CD4-positive, alpha-beta T cell treated with Interferon alpha-2 for 1 hour (primary cell): ENCODE measurements around the gene HUWE1.

Experiments used
- DNase-seq, 2 donors: peaks; one replicate each; pipeline ENCODE4 v3.0.0-alpha.2; 2020 to 2022

HUWE1 gene

DNA sequence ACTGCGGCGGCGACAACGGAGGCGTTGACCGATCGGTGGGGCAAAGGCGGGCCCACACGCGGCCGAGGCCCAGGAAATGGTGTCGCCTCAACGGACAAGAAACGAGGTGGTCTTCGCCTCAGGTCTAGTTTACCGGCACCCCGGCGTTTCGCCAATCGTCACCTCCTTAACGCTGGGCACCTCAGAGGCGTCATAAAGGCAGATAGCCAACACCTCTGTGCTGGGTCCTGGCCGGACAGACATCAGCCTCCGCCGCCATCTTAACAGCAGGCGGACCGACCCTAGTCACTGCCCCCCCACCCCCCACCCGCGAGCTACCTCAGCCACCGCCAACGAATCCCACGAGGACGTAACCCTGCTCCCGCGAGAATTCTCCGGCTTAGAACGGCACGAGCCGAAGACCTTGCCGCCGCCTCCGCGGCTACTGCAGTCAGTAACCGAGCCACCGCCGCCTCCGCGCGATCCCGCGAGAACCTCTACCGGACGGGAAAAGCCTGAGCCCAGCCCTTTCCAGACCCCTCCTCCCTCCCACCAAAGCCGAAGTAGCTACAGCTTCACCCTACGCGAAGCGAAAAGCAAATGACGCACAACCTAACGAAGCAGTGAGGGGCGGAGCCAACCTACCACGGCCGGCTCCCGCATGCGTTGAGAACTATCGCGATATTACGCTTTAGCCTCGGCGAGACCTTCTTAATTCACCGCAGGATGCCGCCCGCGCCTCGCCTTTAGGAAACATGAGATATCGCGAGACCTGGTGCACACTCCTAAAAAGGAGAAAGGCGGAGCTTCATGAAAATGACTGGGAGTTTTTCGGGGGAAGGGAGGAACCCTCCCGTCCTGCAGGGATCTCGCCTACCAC, 2.7 kb downstream of the HUWE1 start:
- DNase-seq, result peak; percentile 95 to 96

DNA sequence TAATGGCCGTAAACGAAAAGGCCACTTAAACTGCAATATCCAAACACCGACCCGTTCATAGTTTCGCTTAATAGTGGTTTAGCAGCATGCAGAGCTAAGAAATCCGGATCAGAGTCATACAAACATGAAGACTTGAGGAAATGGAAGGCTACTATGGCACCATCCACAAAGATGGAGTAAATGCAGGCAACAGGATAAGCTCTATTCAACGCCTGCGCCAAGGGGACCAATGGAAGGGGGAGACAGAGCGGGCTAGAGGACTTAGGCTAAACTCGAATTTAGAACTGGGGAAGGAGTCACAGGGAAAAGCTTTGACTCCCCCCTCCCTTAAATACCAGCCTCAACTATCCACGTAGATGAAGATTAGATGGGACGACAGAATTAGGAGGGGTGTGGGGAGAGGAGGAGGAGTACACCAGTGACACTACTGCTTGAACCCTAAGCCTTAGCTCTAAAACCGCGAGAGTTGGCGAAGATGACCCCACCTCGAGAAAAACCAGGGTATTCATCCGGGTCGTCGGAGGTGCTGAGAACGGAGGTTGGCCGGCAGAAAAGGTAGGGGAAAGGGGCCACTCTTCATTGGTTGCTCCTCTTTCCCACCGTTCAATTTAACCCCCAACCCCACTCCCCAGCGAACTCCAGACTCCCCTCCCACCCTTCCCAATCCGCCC, 3.5 kb downstream of the HUWE1 start:
- DNase-seq, result peak; percentile 34 to 64

DNA sequence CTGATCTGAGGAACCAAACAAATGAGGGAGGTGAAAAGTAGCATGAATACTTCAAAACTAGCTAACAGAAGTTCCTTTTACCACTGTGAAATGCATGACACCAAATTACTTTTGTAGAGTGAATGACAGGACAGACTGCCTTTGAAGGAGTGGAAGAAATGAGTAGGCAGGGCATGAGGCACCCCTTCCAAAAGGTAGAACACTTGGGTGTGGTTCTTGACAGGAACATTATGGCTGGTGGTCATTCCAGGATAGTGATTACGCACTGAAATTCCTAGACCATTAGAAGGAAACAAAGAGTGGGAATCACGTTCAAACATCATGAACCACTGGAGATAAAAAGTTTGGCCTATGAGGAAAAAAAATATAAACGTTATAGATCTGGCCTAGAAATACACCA, 4.9 kb downstream of the HUWE1 start:
- no peak for DNase-seq

DNA sequence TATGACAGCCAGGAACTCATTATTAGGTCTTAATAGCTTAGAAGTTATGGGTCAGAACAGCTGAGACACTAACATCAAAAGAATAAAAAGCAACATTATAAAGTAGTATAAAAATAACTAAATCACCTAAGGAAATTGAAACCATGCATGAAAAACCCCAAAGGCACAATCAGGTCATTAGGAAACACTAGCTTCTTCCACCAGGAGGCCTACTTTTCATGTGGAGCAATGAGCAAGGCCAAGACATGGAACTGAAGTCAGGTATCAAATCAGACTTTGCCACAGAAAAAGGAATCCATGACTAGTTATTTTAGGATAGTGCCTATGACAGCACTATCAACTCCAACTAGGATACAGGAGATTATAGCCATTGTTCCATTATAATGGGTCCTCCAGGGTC, 7.9 kb downstream of the HUWE1 start:
- DNase-seq, result peak in 1 of 2 donors; percentile 50

DNA sequence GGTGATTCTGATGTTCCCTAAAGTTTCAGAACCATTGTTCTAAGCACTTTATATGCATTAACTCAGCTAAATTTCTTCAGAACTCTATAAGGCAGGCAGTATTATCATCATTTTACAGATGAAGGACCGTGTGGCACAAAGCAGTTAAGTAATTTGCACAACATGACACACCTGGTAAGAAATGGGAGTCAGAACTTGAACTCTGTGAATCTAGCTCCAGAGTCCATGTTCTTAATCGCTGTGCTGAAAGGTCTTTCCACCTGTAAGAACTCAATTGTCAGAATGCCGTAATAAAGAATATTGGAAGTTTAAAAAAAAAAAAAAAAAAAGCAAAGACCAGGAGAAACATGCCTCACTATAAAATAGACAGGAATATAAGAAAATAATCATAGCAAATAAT, 9.2 kb downstream of the HUWE1 start:
- no peak for DNase-seq

DNA sequence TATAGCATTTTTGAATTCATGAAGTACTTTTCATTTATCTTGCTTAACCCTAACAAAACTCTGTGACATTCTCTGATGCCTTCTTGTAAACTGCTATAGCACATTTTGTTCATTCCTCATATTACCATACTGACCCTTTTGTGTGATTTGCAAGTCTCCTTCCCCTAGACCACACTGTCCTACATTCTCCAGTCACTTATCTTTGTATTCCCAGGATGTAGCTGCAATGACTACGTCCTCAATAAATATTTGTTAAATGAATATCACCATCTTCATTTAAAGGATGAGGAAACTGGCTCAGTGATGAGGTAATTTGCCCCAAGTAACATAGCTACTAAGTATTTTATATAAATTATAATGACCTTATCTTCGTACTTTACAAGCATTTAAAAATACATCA, 11.9 kb downstream of the HUWE1 start:
- no peak for DNase-seq

DNA sequence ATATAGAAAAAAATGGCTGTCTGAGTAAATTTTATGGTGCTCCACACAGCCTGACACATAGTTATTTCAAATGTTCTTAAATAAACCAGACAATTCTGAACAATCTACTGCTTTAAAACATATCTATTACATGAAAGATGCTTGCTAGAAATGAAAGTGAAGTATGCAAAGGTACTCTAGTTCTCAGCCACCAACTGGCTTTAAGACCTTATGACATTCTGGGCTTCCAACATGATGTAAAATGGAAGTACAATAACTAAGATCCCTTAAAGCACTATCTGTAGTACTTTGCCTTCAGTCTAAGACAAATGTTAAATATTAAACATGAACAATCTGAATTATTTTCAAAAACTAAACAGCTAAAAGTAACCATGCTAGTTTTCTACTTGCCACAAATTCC, 17.3 kb downstream of the HUWE1 start:
- no peak for DNase-seq

DNA sequence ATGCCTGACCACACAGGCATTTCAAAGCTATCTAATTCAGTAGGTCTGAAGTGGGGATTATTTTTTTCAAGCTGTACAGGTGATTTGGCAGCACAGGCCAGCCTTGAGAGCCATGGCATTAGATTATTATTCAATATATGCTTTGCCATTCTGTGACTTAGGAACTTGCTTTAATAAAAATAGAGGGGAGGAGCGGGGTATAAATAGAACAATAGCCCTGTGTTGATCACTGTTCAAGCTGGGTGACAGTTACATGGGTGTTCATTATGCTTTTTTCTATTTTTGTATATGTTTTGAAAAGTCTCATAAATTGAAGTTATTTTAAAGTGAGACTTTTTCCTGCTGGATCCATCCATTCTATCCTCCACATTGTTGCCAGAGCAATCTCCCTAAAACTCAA, 20.3 kb downstream of the HUWE1 start:
- no peak for DNase-seq

DNA sequence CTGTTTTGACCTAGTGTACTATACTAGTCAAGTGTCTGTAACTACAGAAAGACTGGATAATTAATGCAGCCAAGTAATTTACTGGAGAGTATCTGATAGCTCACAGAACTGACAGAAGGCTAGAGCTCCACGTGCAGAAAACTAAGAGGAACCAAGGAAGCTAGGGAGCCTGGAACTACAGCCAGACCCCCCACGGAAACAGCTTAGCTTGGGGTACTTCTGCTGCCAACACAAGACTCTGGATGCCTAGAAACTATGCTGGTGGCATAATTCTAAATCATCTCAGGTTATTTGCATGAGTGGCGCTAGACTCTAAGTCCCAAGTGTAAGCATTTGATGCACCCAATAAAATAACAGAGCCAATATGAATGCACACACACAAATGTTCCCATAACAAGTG, 26.5 kb downstream of the HUWE1 start:
- no peak for DNase-seq

DNA sequence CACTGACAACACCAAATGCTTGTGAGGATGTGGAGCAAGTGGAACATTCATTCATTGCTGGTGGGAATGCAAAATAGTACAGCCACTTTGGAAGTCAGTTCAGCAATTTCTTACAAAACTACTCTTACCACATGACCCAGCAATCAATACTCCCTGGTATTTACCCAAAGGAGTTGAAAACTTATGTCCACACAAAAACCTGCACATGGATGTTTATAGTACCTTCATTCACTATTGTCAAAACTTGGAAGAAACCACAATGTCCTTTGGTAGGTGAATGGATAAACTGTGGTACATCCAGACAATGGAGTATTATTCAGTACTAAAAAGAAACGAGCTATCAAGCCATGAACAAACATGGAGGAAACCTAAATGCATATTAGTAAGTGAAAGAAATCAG, 27.5 kb downstream of the HUWE1 start:
- no peak for DNase-seq

DNA sequence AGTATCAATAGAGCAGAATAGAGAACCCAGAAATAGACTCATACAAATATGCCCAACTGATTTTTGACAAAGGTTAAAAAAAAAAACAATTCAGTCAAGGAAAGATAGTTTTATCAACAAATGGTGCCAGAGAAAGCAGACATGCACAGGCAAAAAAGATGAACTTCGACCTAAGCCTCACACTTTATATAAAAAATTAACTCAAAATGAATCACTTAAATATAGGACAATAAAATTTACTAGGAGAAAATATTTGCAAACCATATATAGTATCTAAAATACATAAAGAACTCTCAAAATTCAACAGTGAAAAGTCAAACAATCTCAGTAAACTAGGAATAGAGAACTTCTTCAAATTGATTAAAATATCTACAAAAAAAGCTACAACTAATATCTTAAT, 29.7 kb downstream of the HUWE1 start:
- no peak for DNase-seq

DNA sequence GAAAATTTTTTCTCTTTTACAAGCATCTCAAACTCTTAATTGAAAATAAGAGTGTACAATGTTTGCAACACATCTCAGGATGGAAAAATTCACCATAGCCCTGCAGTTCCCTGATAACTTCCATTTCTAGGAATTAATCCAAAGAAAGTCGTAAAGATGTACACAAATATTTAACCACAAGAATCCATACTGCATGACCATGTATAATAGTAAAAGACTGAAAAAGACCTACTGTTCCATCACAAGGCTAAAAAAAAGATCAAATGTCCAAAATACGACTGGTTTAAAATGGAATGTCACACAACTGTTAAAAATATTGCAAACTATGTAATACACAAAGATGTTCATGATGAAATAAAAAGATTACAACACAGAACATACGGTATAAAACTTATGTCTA, 32.1 kb downstream of the HUWE1 start:
- DNase-seq, result no peak

DNA sequence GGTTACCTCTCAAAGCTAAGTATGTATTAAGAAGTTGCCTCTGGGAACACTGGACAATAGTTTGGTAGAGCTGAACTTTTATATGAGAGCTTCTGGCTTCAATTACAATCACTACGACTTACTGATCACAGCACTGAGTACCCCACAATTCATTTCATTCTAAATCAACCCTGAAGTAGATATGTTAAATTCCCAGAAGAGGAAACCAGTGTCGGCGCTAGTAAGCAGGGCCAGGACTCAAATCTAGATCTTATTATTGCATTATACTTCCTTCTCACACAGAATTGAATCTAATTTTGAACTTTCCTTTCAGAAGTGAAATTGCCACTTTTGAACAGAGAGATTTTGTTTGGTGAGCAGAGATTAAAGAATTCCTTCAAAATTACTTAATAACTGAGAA, 41.8 kb downstream of the HUWE1 start:
- no peak for DNase-seq

DNA sequence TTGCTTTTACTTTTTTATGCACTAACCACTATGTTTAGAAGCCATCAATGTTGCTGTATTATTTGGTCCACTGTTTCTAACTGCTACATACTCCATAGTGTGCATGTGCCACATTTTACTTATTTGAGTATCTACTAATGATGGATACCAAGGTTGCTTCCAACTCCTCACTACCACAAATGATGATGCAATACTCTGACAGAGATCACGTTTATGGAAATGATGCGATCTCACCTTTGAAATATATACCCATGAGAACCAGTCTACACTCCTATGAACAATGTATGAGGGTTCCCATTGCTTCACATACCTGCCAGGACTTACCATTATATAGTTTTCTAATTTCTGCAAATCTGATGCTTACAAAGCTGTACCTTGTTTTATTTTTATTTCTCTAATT, 44.2 kb downstream of the HUWE1 start:
- no peak for DNase-seq

DNA sequence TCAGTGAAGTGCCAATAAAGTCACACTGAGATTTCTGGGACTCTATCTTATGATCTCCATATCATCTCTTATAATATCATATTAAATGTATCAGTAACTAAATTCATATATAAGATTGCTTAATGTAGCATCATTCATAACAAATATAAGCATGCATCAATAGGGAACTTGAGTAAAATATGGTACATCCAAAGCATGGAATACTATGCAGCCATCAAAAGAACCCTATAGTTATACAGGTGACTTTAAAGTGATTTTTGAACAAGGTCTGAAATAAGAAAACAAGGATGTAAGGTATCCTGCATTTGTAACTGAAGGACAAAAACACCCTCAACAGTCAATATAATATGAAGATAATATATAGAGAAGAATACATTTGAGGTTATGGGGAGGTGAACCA, 47.3 kb downstream of the HUWE1 start:
- no peak for DNase-seq

DNA sequence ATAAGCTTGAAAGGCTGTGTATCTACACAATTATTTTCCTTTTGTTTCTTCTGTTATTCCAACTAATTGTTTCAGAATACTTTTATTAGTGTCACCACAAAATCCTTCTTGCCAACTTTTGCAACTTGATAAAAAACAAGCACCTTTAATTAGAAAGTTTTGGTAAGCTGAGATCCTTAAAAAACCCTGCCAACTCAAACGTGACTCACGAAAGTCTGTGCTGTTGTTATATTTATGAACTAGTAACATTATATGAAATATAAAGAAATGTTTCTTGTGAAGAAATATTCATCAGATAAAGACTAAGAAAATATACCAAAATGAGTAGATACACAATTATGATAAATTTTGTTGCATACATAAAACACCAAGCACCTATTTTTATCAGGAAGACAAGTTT, 49.0 kb downstream of the HUWE1 start:
- DNase-seq, result no peak

DNA sequence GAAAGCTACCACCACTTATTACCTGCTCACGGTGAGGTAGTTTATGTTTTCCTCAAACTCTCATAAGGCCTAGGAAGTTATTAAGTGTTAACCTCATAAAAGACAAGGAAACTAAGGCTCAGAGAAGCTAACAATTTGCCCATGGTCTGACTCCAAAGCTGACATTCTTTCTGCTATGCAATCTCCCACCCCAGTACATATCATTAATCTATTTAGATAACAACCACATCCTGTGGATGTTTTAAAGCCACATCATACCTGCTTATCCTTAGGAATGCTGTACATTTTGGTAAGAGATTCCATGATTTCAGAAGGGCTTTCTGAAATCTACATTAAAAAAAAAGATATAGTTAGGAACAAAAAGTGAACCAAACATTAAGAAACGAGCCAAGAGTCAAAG, 55.4 kb downstream of the HUWE1 start:
- no peak for DNase-seq

DNA sequence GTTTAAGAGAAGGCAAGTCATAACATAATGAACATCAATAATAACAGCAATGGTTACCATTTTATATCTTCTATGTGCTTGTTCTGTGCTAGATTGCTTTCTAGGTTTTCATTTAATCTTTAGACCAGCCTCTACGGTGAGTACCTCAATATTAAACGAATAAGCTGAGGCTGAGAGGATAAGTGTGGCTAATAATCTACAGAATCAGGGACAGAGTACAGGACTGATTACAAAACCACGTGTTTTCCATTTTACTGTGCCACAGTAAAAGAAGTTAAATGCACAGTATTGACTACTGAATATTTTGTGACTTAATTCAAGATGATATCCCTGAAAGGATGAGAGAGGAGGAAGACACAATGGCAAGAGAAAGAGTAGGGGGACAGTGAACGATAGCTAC, 56.3 kb downstream of the HUWE1 start:
- no peak for DNase-seq

DNA sequence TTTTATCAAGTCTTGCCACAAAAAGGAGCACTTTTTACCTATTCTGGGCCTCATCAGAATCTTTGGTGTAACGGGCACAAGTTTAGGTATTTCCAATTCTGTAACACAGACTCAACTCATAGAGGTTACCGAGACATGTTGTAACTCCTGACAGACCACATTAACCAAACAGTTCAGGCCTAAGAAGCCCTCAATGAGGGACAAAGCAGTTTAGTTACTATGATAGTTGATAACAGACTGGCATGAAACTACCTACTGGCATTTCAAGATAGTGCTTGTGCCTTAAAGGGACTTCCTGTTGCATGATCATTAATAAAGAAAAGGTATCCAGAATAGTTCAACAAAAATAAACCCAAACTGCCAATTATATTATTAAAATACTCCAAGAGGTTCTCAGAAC, 64.1 kb downstream of the HUWE1 start:
- DNase-seq, result no peak

DNA sequence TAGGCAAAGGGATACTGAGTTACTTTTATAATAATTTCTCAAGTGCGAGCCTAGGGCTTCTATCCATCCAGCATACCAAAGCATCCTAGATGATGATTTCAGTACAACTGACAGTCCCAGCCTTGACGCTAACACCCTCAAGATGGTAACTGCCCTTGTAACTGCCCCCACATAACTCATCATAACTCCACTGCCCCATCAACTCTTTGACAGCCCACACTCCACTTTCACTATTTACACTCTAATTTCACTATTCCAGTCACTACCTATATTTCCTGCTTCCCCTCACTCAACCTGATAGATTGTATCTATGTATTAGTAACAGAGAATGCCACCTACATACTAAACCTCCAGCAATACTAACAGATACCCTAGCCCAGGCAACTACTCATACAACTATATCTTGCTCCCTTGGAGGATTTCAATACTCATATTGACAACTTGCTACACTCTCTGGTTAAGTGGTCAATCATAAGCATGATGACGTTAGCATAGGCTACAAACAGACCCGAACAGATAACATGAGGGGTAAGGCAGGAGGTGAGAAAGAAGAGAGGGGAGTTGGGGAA, 65.0 kb downstream of the HUWE1 start:
- DNase-seq, result no peak

DNA sequence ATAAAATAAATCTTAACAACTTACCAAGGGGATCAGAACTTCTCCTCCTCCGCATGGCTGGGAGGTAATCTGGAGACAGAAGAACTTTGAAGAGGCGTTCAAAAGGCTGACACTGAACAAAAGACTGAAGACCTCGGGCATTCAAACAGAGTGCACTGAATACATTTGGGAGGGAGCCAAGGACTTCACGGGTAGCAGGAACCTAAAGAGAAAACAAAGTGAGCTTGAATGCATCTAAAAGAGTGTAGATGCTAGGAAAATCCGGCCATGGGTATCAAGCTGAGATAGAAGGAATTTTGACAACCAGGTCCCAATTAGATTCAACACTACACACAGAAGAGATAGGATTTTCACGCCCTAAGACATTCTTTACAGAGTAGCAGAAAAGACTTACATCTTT, 69.6 kb downstream of the HUWE1 start:
- no peak for DNase-seq

DNA sequence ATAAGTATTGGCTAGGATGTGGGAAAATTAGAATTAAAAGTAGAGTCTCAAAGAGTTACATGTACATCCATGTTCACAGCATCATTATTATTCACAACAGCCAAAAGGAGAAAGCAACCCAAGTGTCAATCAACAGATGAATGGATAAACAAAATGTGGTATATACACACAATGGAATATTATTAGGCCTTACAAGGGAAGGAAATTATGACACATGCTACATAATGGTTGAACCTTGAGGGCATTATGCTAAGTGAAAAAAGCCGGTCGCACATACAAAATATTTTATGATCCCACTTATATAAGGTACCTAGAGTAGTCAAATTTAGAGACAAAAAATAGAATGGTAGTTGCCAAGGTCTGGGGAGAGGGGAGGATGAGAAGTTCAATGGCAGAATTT, 80.1 kb downstream of the HUWE1 start:
- DNase-seq, result no peak

DNA sequence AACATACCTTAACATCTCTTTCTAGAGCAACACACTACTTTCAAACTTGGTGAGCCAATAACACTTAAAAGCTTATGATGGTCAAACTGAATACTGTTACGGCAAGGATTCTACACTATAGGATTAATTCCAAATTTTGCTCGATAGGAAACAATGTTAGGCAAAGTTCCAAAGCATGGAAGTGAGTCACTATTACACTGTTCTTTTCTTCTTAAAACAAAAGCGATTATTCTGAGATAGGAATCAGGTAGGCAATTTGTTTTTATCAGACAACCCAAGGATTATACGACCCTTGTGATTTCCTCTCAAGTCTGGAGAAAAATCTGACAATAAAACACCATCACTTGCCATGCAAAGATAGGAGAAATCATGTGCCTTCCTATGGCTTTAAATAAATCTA, 81.5 kb downstream of the HUWE1 start:
- DNase-seq, result no peak

DNA sequence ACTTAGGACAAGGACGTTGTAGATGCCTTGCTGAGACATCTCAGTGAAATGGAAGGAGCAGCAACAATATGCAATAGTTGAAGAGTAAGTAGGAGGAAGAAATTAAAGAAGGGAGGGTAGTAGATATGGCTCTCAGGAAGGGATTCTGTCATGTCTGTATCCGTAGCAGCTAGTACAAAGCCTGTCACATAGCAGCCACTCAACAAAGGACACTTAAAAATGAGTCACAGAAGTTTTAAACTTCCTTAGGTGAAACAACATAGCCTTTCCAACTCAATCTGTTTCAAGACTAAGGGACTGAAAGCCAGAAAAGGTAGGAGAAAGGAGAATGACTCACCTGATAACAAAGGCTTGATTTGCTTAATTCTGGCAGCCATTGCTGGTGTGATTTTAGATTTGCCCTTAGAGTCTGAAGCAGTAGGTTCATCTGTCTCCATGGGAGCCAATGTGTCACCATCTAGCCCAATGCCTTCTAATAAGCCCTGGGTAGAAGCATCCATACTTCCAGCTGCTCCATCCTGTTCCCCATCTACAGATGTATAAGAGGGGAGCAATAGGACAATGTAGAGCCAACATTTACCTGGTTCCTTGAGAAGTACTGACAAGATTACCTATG, 86.6 kb downstream of the HUWE1 start:
- no peak for DNase-seq
